Fibroblast of lung (primary cell): ENCODE results near the gene TFCP2. TPM values are rescaled to one million over a fixed set of nuclear protein-coding genes. Genes with fewer than 3 reads are reported as not detected.

Source experiments
- DNase-seq, 2 donors: peaks; one replicate each; pipeline versions ENCODE4 v3.0.0 to v3.0.0-alpha.2; 2010; ENCODE audit warnings: low read depth in 2 of 2
- H2AFZ ChIP-seq: 2 replicates; pipeline ENCODE4 v1.5.1; 2012; ENCODE audit warnings: low read length, control low read depth, inconsistent platforms
- H3K27ac ChIP-seq: 2 replicates; pipeline ENCODE4 v1.5.1; 2011; ENCODE audit warnings: low read length, control low read depth; ENCODE audit not compliant: insufficient read depth
- H3K27me3 ChIP-seq: 2 replicates; pipeline ENCODE4 v1.5.1; 2011; ENCODE audit warnings: mild to moderate bottlenecking, low read length; ENCODE audit not compliant: control insufficient read depth, insufficient read depth
- H3K36me3 ChIP-seq: 2 replicates; pipeline ENCODE4 v1.5.1; 2011; ENCODE audit warnings: low read length; ENCODE audit not compliant: control insufficient read depth, insufficient read depth
- H3K4me1 ChIP-seq: 2 replicates; pipeline ENCODE4 v1.5.1; 2011; ENCODE audit warnings: low read length; ENCODE audit not compliant: control insufficient read depth, insufficient read depth; ENCODE audit errors: extremely low read depth
- H3K4me2 ChIP-seq: 2 replicates; pipeline ENCODE4 v1.5.1; 2011; ENCODE audit warnings: low read length, control low read depth; ENCODE audit not compliant: insufficient read depth; ENCODE audit errors: extremely low read depth
- H3K4me3 ChIP-seq, 4 experiments: fragments of 200-600 bp in 1 of 4; sonication (generic) in 1 of 4; replicated peaks in 1 of 4; 2 replicates each; pipeline ENCODE4 v1.5.1; 2011 to 2016; ENCODE audit warnings: low read length in 4 of 4, low read depth in 3 of 4, mild to moderate bottlenecking in 3 of 4, control low read depth in 2 of 4, inconsistent platforms in 1 of 4, mixed read lengths in 1 of 4; ENCODE audit not compliant: insufficient read depth in 1 of 4; ENCODE audit errors: control extremely low read depth in 1 of 4
- H3K79me2 ChIP-seq: 2 replicates; pipeline ENCODE4 v1.5.1; 2012; ENCODE audit warnings: mild to moderate bottlenecking, low read length, inconsistent platforms; ENCODE audit not compliant: control insufficient read depth, insufficient read depth
- H3K9ac ChIP-seq: 2 replicates; pipeline ENCODE4 v1.5.1; 2011; ENCODE audit warnings: mild to moderate bottlenecking, low read length, control low read depth; ENCODE audit not compliant: insufficient read depth
- H3K9me3 ChIP-seq: 2 replicates; pipeline ENCODE4 v1.5.1; 2012; ENCODE audit warnings: low read depth, low read length; ENCODE audit not compliant: control insufficient read depth, insufficient read depth
- H4K20me1 ChIP-seq: 2 replicates; pipeline ENCODE4 v1.5.1; 2011; ENCODE audit warnings: low read length; ENCODE audit not compliant: control insufficient read depth, insufficient read depth; ENCODE audit errors: extremely low read depth
- EZH2 ChIP-seq: IDR thresholded peaks from 2 replicates; pipeline ENCODE4 v1.5.1; 2012; ENCODE audit warnings: low read length, control low read depth, mild to moderate bottlenecking; ENCODE audit errors: missing control alignments
- polyA plus RNA-seq, 2 donors: library from polyadenylated mRNA; depleted of rRNA in 1 of 2; stranded (reverse) in 1 of 2; unstranded in 1 of 2; fragments of >200 nt; gene quantifications; 2 replicates each; pipeline ENCODE4 v1.2.1, GENCODE V29; 2011 to 2012; ENCODE audit warnings: missing spikeins in 1 of 2
- total RNA-seq: library from RNA; depleted of rRNA; stranded (reverse); fragments of >200 nt; gene quantifications from 2 replicates; pipeline ENCODE4 v1.2.1, GENCODE V29; 2014
- TF ChIP-seq, protein P1 (sequence below), 2 donors: IDR thresholded peaks in 1 of 2; conservative IDR thresholded peaks in 1 of 2; 1 replicate in 1 of 2; 2 replicates in 1 of 2; pipeline ENCODE4 v1.5.1; 2011 to 2012; ENCODE audit warnings: low read length in 2 of 2, control low read depth in 1 of 2, inconsistent platforms in 1 of 2, low read depth in 1 of 2, mild to moderate bottlenecking in 1 of 2

TFCP2 gene
- total and polyA plus RNA-seq, 2 donors (not counting 1 experiment from before 2014, with no cell fraction given): 9.4 to 23.0 TPM

- H3K9ac ChIP-seq: no peak overlapping the region
- H3K27ac ChIP-seq: no peak overlapping the region
- H3K9me3 ChIP-seq: no peaks in the 10 kb centered on the region
- no peak for DNase-seq
- H3K4me1 ChIP-seq: no peaks in the 10 kb centered on the region
- no peaks in the 10 kb centered on the region for H3K79me2 ChIP-seq
- H4K20me1 ChIP-seq: no peaks in the 10 kb centered on the region
- H3K4me2 ChIP-seq: no peak overlapping the region
- TF ChIP-seq, protein P1, sequence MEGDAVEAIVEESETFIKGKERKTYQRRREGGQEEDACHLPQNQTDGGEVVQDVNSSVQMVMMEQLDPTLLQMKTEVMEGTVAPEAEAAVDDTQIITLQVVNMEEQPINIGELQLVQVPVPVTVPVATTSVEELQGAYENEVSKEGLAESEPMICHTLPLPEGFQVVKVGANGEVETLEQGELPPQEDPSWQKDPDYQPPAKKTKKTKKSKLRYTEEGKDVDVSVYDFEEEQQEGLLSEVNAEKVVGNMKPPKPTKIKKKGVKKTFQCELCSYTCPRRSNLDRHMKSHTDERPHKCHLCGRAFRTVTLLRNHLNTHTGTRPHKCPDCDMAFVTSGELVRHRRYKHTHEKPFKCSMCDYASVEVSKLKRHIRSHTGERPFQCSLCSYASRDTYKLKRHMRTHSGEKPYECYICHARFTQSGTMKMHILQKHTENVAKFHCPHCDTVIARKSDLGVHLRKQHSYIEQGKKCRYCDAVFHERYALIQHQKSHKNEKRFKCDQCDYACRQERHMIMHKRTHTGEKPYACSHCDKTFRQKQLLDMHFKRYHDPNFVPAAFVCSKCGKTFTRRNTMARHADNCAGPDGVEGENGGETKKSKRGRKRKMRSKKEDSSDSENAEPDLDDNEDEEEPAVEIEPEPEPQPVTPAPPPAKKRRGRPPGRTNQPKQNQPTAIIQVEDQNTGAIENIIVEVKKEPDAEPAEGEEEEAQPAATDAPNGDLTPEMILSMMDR (conservative IDR thresholded peaks at IDR 0.05 in 1 of 2, IDR thresholded peaks at IDR 0.05 in 1 of 2; ENCODE audit: low read depth in 1 of 2, low read length in 2 of 2): no peak
- no peak for TF ChIP-seq EZH2
- no peaks in the 10 kb centered on the region for H3K27me3 ChIP-seq
- no peaks in the 10 kb centered on the region for H3K36me3 ChIP-seq
- no peak overlapping the region for H3K4me3 ChIP-seq
- H2AFZ ChIP-seq: no peak overlapping the region
Observed at GRCh38 chr12:51192284-51192671, 19.3 kb upstream of the TFCP2 start.

DNA sequence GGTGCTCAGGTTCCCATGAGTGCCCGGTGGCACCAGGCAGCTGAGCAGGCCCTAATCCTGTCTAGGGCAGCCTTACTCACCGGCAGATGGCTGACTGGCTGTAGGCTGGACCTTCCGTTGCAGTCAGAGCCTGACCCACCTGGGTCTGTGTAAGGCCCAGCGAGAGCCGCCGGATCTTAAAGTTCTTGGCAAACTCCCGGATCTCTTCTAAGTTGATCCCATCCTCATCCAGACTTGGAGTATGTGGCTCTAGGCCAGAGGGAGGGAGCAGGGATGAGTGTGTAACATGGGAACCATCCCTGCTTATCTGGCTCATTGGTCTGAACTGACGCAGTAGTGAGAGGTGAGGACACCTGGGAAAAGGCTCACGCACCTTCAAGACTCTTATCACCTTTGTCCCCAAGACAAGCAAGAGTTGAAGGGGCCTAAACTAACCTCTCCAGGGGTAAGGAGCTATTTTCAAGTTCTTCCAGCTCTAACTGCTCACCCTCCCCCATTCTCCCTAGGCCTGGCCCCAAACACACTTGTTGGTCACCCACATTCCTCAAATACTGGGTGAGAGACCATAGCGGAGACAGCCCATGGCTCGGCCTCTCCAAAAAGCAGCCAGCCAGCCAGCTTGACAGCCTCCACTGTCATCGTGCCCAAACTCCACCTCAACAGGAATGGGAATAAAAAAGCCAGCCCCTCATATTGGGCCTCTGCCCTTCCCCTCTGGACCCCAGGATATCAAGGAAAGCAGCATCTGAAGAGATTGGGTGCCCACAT lies 18.8 kb upstream of the TFCP2 start:
- no peak for DNase-seq
- H3K4me1 ChIP-seq: no peaks in the 10 kb centered on the region
- no peak overlapping the region for H3K4me3 ChIP-seq
- no peaks in the 10 kb centered on the region for H3K9me3 ChIP-seq
- H3K9ac ChIP-seq: no peak overlapping the region
- no peaks in the 10 kb centered on the region for H4K20me1 ChIP-seq
- H3K4me2 ChIP-seq: no peak overlapping the region
- no peak for TF ChIP-seq EZH2
- TF ChIP-seq, protein P1 (conservative IDR thresholded peaks at IDR 0.05 in 1 of 2, IDR thresholded peaks at IDR 0.05 in 1 of 2; ENCODE audit: low read depth in 1 of 2, low read length in 2 of 2): no peak
- no peaks in the 10 kb centered on the region for H3K36me3 ChIP-seq
- no peaks in the 10 kb centered on the region for H3K79me2 ChIP-seq
- H3K27ac ChIP-seq: no peak overlapping the region
- no peak overlapping the region for H2AFZ ChIP-seq
- H3K27me3 ChIP-seq: no peaks in the 10 kb centered on the region

DNA sequence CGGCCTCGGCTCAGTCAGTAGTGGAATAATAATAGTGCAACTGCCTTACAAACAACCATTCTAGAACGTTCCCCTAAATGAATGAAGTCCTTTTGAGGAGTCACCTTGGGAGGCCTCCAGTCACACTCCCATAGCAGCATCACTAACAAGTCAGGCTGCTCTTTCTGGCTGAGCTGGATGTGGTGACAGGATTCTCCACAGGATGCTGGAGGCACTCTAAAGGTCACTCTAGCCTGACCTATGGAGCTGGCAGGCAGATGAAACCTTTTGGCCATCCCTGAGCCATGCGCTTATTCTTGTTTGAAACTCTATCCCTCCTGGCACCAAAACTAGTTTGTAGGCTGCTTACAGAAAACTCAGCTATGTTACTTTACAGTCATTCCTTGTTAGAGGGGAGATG lies 17.9 kb upstream of the TFCP2 start:
- no peak overlapping the region for H3K9ac ChIP-seq
- no peak for DNase-seq
- no peak overlapping the region for H3K27ac ChIP-seq
- no peaks in the 10 kb centered on the region for H3K36me3 ChIP-seq
- H3K4me3 ChIP-seq: no peak overlapping the region
- no peaks in the 10 kb centered on the region for H3K27me3 ChIP-seq
- no peaks in the 10 kb centered on the region for H3K9me3 ChIP-seq
- H3K4me1 ChIP-seq: no peaks in the 10 kb centered on the region
- H3K4me2 ChIP-seq: no peak overlapping the region
- H3K79me2 ChIP-seq: no peaks in the 10 kb centered on the region
- TF ChIP-seq, protein P1 (conservative IDR thresholded peaks at IDR 0.05 in 1 of 2, IDR thresholded peaks at IDR 0.05 in 1 of 2; ENCODE audit: low read depth in 1 of 2, low read length in 2 of 2): no peak
- no peak for TF ChIP-seq EZH2
- no peak overlapping the region for H2AFZ ChIP-seq
- H4K20me1 ChIP-seq: no peaks in the 10 kb centered on the region
